Measurements from ENCODE around the gene FHIP1B.

- TF ChIP-seq CTCF (IDR thresholded peaks at IDR 0.05; ENCODE audit: borderline replicate concordance, extremely low read depth, low read length, poor library complexity, severe bottlenecking) (no peak), EZH2 (IDR thresholded peaks at IDR 0.05; ENCODE audit: borderline replicate concordance, low read depth, low read length, severe bottlenecking) (no peak)
These were observed 15.5 kb upstream of the FHIP1B start for GRCh38 chr11:6249770-6250555.

All from DND-41 (cell line).